HepG2 (cell line): ENCODE data around the gene ANKLE1. TPM values are rescaled to one million over a fixed set of nuclear protein-coding genes. Genes with fewer than 3 reads are reported as not detected.

ENCODE experiments used
- ATRX ChIP-seq: sonication (generic); formaldehyde crosslinking; IDR thresholded peaks from 2 replicates; pipeline ENCODE4 v1.4.0; 2020; ENCODE audit warnings: missing genetic modification reagents, borderline replicate concordance
- CHD4 ChIP-seq: fragments of 200-600 bp; sonication (generic); IDR thresholded peaks from 2 replicates; pipeline ENCODE4 v1.7.0; 2017; ENCODE audit warnings: mild to moderate bottlenecking, low read length, borderline replicate concordance
- FOXK1 ChIP-seq: sonication (generic); formaldehyde crosslinking; IDR thresholded peaks from 2 replicates; pipeline ENCODE4 v1.4.0; 2020; ENCODE audit warnings: low read depth, missing genetic modification reagents, borderline replicate concordance
- HOXA5 ChIP-seq: sonication (generic); formaldehyde crosslinking; IDR thresholded peaks from 2 replicates; pipeline ENCODE4 v1.4.0; 2020; ENCODE audit warnings: missing genetic modification reagents
- KDM3A ChIP-seq: IDR thresholded peaks from 2 replicates; pipeline ENCODE4 v1.6.1; 2018; ENCODE audit warnings: low read depth, missing compliant biosample characterization
- NFKB2 ChIP-seq: sonication (generic); formaldehyde crosslinking; IDR thresholded peaks from 2 replicates; pipeline ENCODE4 v1.4.0; 2020; ENCODE audit warnings: missing genetic modification reagents, borderline replicate concordance
- TSC22D2 ChIP-seq: sonication (generic); formaldehyde crosslinking; IDR thresholded peaks from 2 replicates; pipeline ENCODE4 v1.5.1; 2020; ENCODE audit warnings: missing genetic modification reagents, mild to moderate bottlenecking, borderline replicate concordance
- ZNF430 ChIP-seq: sonication (generic); formaldehyde crosslinking; IDR thresholded peaks from 2 replicates; pipeline ENCODE4 v1.9.0; 2021; ENCODE audit warnings: mild to moderate bottlenecking, missing genetic modification reagents
- ZNF556 ChIP-seq: sonication (generic); formaldehyde crosslinking; IDR thresholded peaks from 2 replicates; pipeline ENCODE4 v1.4.0; 2020; ENCODE audit warnings: mild to moderate bottlenecking, missing genetic modification reagents, borderline replicate concordance
- polyA plus RNA-seq, 8 experiments: library from polyadenylated mRNA; depleted of rRNA in 3 of 8; stranded (reverse) in 7 of 8; unstranded in 1 of 8; fragments of >200 nt; fragmentation: Illumina TruSeq in 4 of 8; extraction: Trizol in 4 of 8; gene quantifications; 2 replicates each; pipeline versions ENCODE4 v1.2.1 to v1.2.3, GENCODE V29; 2011 to 2016; ENCODE audit warnings: low read depth in 4 of 8, missing spikeins in 1 of 8, mixed read lengths in 1 of 8; ENCODE audit not compliant: insufficient read depth in 1 of 8
- total RNA-seq, 5 experiments: library from RNA; depleted of rRNA; stranded (reverse); fragments of >200 nt; fragmentation: Illumina TruSeq; extraction: Trizol; gene quantifications; 2 replicates each; pipeline ENCODE4 v1.2.3, GENCODE V29; 2016; ENCODE audit warnings: low read depth in 1 of 5
- TF ChIP-seq, protein P1 (sequence below): IDR thresholded peaks from 2 replicates; pipeline ENCODE4 v1.6.1; 2016; ENCODE audit warnings: mild to moderate bottlenecking
- TF ChIP-seq, protein P2 (sequence below): sonication (generic); formaldehyde crosslinking; IDR thresholded peaks from 2 replicates; pipeline ENCODE4 v1.4.0; 2020; ENCODE audit warnings: missing genetic modification reagents
- TF ChIP-seq, protein P3 (sequence below): sonication (generic); formaldehyde crosslinking; IDR thresholded peaks from 2 replicates; pipeline ENCODE4 v1.4.0; 2020; ENCODE audit warnings: mild to moderate bottlenecking, missing genetic modification reagents
- TF ChIP-seq, protein P4 (sequence below): sonication (generic); formaldehyde crosslinking; IDR thresholded peaks from 2 replicates; pipeline ENCODE4 v1.4.0; 2020; ENCODE audit warnings: mild to moderate bottlenecking, missing genetic modification reagents

ANKLE1 gene
- total and polyA plus RNA-seq, 2 of the 13 experiments (the other 11 are each of a cell fraction or from before 2014, with no cell fraction given), result 0.69 to 1.5 TPM

DNA sequence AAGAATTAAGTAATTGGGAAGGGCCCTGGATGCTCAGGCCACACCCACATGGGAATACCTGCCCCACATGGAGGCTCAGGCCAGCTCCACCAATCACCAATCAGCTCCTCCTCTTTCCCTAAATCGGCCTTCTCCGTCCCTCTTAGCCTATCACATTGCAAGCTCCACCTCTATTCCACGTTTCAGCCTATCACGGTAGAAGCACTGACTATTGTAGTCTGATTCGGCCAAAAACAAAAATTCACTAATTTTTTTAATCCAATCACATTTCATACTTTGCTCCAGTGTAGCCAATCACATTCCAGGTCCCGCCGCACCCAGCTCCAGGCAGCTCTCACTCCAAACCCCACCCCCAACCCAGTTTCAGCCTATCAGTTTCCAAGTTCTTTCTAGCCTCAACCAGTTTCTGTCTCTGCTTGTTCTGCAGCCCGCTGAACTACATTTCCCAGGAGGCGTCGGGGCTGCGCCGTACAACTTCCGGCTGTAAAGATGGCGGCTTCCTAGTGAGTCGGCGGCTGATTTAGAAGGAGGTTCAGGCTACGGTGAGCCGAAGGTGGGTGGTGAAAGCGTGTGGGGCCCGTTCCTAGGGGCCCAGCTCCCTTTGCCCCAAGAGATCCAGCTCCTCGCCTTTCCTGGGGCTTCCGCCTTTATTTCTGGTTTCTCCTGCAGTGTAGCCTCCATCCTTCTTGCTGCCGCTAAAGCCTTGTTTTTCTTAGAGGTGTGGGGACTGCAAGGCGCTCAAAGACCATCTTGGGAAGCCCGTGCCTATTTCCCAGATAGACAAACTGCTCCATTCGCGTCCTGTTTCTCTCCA, 14.5 kb upstream of the ANKLE1 start, which contains the start of gene BABAM1 (continued):
- TF ChIP-seq KDM3A (no peak), FOXK1 (CRISPR knock-in tag) (peak; percentile 80; the same call in 1 of the 2 replicates), NFKB2 (CRISPR knock-in tag) (peak; percentile 70; the same call in 1 of the 2 replicates), ZNF430 (CRISPR knock-in tag) (0 out of 2 replicates have a peak, but pooled peaks have one; percentile 33), HOXA5 (CRISPR knock-in tag) (peak; percentile 24; the same call in 1 of the 2 replicates), ZNF556 (CRISPR knock-in tag) (peak; percentile 42; the same call in 1 of the 2 replicates), CHD4 (no peak), TSC22D2 (CRISPR knock-in tag) (0 out of 2 replicates have a peak, but pooled peaks have one; percentile 54), ATRX (CRISPR knock-in tag) (no peak)
- TF ChIP-seq, protein P1, sequence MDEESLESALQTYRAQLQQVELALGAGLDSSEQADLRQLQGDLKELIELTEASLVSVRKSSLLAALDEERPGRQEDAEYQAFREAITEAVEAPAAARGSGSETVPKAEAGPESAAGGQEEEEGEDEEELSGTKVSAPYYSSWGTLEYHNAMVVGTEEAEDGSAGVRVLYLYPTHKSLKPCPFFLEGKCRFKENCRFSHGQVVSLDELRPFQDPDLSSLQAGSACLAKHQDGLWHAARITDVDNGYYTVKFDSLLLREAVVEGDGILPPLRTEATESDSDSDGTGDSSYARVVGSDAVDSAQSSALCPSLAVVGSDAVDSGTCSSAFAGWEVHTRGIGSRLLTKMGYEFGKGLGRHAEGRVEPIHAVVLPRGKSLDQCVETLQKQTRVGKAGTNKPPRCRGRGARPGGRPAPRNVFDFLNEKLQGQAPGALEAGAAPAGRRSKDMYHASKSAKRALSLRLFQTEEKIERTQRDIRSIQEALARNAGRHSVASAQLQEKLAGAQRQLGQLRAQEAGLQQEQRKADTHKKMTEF, result peak; percentile 49; the same call in 1 of the 2 replicates
- TF ChIP-seq, protein P2, sequence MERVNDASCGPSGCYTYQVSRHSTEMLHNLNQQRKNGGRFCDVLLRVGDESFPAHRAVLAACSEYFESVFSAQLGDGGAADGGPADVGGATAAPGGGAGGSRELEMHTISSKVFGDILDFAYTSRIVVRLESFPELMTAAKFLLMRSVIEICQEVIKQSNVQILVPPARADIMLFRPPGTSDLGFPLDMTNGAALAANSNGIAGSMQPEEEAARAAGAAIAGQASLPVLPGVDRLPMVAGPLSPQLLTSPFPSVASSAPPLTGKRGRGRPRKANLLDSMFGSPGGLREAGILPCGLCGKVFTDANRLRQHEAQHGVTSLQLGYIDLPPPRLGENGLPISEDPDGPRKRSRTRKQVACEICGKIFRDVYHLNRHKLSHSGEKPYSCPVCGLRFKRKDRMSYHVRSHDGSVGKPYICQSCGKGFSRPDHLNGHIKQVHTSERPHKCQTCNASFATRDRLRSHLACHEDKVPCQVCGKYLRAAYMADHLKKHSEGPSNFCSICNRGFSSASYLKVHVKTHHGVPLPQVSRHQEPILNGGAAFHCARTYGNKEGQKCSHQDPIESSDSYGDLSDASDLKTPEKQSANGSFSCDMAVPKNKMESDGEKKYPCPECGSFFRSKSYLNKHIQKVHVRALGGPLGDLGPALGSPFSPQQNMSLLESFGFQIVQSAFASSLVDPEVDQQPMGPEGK (CRISPR knock-in tag), result 0 out of 2 replicates have a peak, but pooled peaks have one; percentile 15
- TF ChIP-seq, protein P3, sequence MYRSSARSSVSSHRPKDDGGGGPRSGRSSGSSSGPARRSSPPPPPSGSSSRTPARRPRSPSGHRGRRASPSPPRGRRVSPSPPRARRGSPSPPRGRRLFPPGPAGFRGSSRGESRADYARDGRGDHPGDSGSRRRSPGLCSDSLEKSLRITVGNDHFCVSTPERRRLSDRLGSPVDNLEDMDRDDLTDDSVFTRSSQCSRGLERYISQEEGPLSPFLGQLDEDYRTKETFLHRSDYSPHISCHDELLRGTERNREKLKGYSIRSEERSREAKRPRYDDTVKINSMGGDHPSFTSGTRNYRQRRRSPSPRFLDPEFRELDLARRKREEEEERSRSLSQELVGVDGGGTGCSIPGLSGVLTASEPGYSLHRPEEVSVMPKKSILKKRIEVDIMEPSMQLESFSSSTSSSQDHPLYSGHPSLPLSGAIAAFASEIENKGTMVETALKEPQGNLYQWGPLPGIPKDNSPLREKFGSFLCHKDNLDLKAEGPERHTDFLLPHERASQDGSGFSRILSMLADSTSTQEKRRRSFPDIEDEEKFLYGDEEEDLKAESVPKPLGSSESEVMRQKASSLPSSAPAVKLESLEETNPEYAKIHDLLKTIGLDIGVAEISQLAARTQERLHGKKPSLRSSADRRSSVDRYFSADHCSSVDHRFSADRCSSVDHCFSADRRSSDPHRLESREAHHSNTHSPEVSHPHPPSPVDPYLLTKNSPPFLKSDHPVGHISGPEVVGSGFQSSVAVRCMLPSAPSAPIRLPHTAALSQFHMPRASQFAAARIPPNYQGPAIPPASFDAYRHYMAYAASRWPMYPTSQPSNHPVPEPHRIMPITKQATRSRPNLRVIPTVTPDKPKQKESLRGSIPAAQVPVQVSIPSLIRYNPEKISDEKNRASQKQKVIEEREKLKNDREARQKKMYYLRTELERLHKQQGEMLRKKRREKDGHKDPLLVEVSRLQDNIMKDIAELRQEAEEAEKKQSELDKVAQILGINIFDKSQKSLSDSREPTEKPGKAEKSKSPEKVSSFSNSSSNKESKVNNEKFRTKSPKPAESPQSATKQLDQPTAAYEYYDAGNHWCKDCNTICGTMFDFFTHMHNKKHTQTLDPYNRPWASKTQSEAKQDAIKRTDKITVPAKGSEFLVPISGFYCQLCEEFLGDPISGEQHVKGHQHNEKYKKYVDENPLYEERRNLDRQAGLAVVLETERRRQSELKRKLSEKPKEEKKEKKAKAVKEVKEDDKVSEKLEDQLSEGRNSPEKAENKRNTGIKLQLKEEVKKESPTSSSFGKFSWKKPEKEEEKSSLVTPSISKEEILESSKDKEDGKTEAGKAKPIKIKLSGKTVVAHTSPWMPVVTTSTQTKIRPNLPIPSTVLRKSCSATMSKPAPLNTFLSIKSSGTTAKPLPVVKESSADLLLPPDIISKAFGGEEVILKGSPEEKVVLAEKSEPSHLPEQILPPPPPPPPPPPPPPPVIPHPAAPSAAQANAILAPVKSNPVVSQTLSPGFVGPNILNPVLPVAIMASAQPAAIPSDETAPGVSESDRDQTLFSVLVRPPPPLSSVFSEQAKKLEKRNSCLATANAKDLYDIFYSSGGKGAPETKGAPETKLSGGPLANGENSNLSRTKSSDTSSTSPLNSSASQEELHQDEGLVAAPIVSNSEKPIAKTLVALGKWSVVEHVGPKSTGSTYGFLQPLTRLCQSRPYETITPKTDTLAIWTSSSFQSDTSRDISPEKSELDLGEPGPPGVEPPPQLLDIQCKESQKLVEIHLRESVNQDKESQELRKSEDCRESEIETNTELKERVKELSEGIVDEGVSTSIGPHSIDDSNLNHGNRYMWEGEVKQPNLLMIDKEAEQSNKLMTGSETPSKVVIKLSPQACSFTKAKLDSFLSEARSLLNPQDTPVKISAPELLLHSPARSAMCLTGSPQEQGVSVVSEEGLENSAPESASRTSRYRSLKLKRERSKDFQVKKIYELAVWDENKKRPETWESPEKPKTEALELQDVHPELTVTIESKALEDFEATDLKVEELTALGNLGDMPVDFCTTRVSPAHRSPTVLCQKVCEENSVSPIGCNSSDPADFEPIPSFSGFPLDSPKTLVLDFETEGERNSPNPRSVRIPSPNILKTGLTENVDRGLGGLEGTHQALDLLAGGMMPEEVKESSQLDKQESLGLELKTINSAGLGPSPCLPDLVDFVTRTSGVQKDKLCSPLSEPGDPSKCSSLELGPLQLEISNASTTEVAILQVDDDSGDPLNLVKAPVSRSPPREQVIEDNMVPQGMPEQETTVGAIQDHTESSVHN, result no peak
- TF ChIP-seq, protein P4, sequence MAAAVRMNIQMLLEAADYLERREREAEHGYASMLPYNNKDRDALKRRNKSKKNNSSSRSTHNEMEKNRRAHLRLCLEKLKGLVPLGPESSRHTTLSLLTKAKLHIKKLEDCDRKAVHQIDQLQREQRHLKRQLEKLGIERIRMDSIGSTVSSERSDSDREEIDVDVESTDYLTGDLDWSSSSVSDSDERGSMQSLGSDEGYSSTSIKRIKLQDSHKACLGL (CRISPR knock-in tag), result no peak
